Brain pericyte (primary cell): ENCODE data around the gene NAGPA.
"Not testable (repeated sequence)": the region's sequence is repeated elsewhere in the genome, so short reads cannot be mapped to it uniquely, and the experiment has no call there.

Source experiments
- DNase-seq: peaks from one replicate; pipeline ENCODE4 v3.0.0-alpha.2; 2012; ENCODE audit warnings: low read depth, low spot score

NAGPA gene

DNA sequence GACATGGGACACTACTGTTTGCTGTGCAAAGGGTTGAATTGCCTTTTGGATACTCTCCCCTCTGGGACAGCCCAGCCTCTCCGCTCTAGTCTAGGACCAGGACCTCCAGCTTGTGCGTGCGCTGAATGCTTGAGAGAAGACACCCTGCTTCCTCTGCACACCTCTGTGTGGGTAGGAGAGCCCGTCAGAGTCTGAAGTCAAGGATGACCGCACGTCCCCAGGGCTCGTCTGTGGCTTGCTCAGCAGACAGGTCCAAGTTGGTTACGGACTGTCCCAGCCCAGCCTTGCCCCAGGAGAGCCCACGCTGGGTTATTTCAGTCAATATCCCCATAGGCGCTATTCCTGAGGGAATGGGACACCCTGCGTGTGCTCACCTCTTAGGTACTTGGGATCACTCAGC is 28.3 kb upstream of the NAGPA start:
- no peak for DNase-seq

DNA sequence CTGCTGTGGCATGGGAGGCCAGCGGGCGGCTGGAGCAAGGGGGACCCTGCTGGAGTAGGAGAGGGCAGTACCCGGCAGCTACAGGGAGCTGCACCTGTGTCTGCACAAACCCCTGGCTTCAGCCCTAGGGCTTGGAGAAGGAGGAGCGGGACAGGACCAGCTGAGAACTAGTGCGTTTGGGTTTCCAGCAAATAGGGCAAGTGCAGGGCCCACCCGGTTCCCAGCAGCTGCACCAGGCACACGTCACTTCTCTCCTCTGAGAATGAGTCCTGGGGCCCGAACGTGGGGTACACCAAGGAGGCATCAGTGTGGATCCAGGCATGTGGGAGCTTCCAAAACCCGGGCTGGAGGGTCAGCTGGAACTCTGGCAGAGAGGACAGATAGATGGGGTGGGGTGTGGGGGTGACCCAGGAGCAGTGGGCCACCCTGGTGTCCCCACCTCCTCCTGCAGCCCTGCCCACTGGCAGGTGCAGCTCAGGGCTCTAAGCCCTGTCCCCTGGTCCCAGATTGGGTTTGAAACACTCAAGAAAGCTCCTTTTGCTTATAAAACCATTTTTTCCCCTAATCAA is 26.4 kb upstream of the NAGPA start:
- no peak for DNase-seq

GRCh38 chr16:5059386-5060072 is 25.8 kb upstream of the NAGPA start:
- no peak for DNase-seq

- no peak for DNase-seq
These were observed 24.7 kb upstream of the NAGPA start for GRCh38 chr16:5058476-5058875.

DNA sequence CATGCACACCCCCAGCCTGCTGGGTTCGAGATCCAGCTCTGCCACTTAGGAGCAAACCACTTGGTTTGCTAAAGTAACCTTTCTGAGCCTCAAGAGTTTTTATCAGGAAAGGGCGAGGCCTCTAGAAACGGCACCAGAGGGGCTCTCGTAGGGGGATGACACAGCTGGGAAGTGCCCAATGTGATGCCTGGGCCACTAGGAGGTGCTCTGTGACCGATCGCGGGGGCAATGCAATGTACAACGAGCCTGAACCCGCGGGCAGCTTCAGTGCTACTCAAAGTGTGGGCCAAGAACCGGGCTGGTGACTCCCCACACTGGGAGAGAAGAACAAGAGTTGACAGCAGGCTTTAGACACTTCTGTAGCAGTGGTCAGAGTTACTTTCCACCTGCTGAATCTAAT is 22.6 kb upstream of the NAGPA start:
- DNase-seq: no peak

GRCh38 chr16:5054876-5055865 is 21.4 kb upstream of the NAGPA start:
- DNase-seq: no peak

DNA sequence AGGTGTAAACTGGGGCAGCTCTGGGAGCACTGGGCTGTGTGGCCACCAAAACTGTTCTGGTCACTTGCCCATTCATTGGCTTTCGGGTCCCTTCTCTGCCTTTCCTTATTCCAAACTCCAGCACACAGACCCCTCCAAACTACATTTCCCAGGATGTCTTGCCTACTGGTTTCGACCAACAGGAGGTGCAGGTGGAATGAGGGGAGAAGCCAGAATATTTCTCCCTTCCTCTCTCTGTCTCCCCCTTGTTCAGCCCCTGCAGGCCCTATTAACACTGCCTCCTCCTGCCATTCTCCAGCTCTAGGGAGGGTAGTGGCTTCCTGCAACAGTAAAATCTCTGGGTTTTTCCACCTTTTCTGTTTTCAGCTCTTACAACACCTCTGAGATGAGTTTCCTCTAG is 13.2 kb upstream of the NAGPA start:
- no peak for DNase-seq

DNA sequence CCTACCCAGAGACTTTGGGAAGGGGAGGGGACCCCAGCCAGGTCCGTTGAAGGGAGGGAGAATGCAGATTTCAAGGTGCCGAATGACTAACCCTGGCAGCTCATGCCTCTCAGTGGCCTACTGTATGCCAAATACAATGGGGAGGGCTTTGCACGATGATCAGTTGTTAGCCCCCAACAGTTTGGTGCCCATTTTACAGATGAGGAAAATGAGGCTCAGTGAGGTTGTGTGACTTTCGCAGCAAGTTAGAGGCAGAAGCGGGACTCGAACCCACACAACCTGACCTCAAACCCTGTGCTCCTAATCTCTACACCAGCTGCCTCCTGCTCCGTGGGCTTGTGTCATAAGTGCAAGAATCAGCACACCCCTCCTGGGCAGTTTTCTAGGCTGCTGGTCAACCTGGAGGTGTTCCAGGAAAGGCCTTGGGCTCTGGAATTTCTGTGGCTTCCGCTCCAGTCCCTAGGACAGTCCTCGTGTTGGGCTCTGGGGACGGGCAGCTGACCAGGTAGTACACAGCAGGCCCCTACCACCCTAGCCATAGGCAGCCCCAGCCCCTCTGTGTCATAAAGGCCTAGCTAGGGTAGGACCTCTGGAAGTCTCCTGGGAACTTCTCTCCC is 11.9 kb upstream of the NAGPA start:
- DNase-seq: no peak

- DNase-seq: not testable (repeated sequence)
These were observed 10.8 kb upstream of the NAGPA start for GRCh38 chr16:5044581-5044980.

DNA sequence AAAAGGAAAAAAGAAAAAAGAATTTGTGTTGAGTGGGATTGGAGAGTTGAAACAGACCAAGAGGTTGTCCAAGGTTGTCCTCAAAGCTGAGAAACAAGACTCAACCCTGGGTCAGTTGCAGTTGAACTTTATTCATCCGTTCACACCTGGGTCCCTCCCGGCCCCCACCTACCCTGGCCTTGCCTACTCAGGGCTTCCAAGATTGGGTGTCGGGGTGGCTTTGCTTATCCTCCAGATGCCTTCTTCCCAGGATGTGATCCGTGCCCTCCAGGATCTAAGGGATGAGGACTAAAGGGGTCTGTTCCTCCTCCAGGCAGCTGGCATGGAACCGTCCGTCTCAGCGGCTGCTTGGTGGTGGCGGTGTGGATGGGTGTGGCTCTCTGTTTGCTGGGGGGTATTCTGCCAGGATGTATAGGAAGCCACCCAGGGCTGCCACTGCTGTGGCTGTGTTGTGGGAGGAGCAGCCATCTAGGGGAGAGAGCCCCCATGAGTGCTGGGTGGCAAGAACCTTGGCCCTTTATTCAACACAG is 10.3 kb upstream of the NAGPA start:
- DNase-seq: no peak

GRCh38 chr16:5042574-5043171 is 8.9 kb upstream of the NAGPA start:
- no peak for DNase-seq

GRCh38 chr16:5041600-5042133 is 7.9 kb upstream of the NAGPA start:
- DNase-seq: no peak

DNA sequence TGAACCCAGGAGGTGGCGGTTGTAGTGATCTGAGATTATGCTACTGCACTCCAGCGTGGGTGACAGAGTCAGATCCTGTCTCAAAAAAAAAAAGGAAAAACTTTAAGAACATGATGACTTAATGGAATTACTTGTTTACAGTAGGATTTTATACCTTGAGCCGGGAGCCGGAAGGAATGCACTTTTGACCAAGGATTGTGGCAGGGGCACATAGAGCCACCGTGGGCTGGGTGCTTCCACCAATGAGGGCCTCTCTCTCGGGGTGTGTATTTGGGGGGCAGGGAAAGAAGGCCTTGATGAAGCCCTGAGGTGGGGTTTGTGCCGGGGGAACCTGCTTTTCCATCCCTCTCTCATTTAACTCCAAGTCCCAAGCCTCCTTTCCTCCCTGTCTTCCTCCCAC is 6.7 kb upstream of the NAGPA start:
- DNase-seq: no peak

DNA sequence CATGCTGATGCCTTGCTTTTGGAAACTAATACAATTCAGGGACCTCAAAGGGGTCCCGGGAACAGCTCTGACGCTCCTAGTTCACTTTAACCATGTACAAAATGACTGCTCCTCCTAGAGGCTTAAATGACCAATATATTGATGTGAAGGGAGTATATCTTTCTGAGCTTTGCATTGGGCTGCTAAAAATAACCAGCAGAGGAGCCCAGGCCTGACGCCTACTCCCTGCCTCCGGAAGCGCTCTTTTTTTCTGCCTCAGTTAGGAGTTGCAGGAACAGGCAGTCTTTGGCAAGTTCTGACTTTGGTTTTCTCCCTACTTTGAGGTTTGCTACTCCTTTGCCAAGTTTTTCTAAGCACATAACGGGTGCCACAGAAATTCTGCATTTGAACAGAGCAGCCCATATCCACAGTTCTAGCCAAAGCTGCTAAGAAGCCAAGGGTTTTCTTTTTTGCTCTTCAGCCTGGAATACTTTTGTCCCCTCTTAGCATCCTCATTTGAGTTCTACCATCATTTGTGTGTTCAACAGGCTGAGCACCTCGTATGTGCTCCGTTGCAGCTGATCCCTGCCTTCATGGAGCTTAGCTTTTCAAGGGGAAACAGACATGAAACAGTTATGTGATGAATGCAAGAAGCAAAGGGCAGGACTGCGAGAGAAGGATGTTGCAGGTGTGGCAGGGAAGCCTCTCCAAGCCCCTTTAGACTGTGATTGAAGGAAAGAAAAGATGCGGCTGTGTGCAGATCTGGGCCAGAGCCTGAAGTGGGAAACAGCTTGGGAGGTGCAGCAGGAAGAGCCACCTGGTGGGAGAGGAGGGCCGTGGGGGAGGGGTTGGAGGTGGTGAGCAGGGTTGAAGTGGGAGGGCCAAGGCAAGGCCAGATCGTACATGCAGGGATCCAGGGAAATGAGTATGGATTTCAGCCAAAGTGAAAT is 2.8 kb upstream of the NAGPA start:
- DNase-seq: no peak

DNA sequence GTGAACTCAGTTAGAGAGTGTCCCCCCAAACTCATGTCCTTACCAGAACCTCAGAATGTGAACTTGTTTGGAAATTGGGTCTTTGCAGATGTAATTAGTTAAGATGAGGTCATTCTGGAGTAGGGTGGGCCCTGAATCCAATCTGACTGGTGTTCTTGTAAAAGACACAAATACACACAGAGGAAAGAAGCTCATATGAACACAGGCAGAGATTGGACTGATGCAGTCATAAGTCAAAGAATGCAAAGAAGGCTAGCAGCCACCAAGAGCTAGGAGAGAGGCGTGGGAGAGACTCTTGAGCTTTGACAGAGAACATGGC is 2.1 kb upstream of the NAGPA start:
- no peak for DNase-seq

- no peak for DNase-seq
These were observed 410 bp upstream of the NAGPA start for GRCh38 chr16:5034167-5034523.

- DNase-seq: no peak
These were observed 977 bp downstream of the NAGPA start for GRCh38 chr16:5032748-5033167.

GRCh38 chr16:5031601-5032000 is 2.1 kb downstream of the NAGPA start:
- DNase-seq: no peak

DNA sequence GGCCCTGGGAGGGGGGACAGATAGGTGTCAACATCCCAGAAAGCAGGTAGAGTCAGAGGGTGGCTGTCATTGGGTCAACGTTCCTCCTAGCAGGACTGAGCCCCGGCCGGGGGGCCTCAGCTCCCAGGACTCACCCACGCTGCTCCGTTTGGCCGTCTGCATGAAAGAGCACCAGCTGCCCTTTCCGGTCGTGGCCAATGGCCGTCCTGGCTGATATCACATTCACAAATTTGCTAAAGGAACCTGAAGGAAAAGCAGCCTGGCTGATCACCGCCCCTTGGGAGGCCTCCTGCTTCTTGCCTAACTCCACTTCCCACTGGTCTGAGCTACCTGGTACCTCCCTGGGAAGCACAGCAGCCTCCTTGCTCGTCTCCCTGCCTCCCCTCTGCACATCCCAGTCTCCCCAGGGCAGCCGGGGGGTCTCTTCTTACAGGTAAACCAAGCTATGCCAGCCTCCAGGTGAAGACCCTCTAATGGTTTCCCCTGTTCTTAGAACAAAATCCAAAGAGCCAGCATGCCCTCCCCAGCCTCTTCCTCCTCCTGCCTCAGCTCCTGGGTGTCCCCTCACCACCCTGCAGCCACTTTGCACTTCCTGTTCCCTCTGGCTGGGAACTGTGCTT is 3.4 kb downstream of the NAGPA start:
- no peak for DNase-seq

- DNase-seq: no peak
These were observed 4.7 kb downstream of the NAGPA start for GRCh38 chr16:5028950-5029475.
